Epidermal melanocyte (primary cell): ENCODE results near the gene ARPP21.

ENCODE experiments used
- DNase-seq: peaks from one replicate; pipeline ENCODE4 v3.0.0; 2011; ENCODE audit warnings: low spot score; ENCODE audit not compliant: insufficient read length

ARPP21 gene

GRCh38 chr3:35675621-35676020, 36.3 kb downstream of the ARPP21 start:
- no peak for DNase-seq

- DNase-seq: no peak
These were observed 38.5 kb downstream of the ARPP21 start for GRCh38 chr3:35677797-35678196.

- DNase-seq: no peak
These were observed 39.4 kb downstream of the ARPP21 start for GRCh38 chr3:35678643-35679161.

- DNase-seq: no peak
These were observed 40.2 kb downstream of the ARPP21 start for GRCh38 chr3:35679409-35680080.

GRCh38 chr3:35680866-35681650, 41.7 kb downstream of the ARPP21 start:
- no peak for DNase-seq

- DNase-seq: no peak
These were observed 45.8 kb downstream of the ARPP21 start for GRCh38 chr3:35685153-35685552.

GRCh38 chr3:35688826-35689225, 49.5 kb downstream of the ARPP21 start:
- DNase-seq: no peak

- DNase-seq: no peak
These were observed 50.9 kb downstream of the ARPP21 start for GRCh38 chr3:35690271-35690670.

GRCh38 chr3:35705904-35706303, 66.6 kb downstream of the ARPP21 start:
- DNase-seq: no peak

GRCh38 chr3:35707904-35708303, 68.6 kb downstream of the ARPP21 start:
- DNase-seq: no peak

GRCh38 chr3:35708394-35709271, 69.3 kb downstream of the ARPP21 start:
- no peak for DNase-seq

GRCh38 chr3:35709691-35710090, 70.4 kb downstream of the ARPP21 start:
- no peak for DNase-seq

- DNase-seq: no peak
These were observed 71.2 kb downstream of the ARPP21 start for GRCh38 chr3:35710554-35710953.

- DNase-seq: no peak
These were observed 79.6 kb downstream of the ARPP21 start for GRCh38 chr3:35718921-35719320.

- DNase-seq: no peak
These were observed 82.3 kb downstream of the ARPP21 start for GRCh38 chr3:35721628-35722027.

GRCh38 chr3:35722902-35723301, 83.6 kb downstream of the ARPP21 start:
- DNase-seq: no peak

GRCh38 chr3:35723480-35724097, 84.3 kb downstream of the ARPP21 start:
- DNase-seq: no peak

- DNase-seq: no peak
These were observed 84.8 kb downstream of the ARPP21 start for GRCh38 chr3:35724106-35724505.

- no peak for DNase-seq
These were observed 87.9 kb downstream of the ARPP21 start for GRCh38 chr3:35727179-35727578.

GRCh38 chr3:35733341-35733740, 94.0 kb downstream of the ARPP21 start:
- no peak for DNase-seq

- no peak for DNase-seq
These were observed 94.5 kb downstream of the ARPP21 start for GRCh38 chr3:35733864-35734263.
